GM12878 (cell line): ENCODE measurements around the gene GPR6. TPM values are rescaled to one million over a fixed set of nuclear protein-coding genes. Genes with fewer than 3 reads are reported as not detected.

ENCODE experiments used
- ATAC-seq: fragments of 200-7000 bp; cut with Tn5 transposase; 3 replicates; pipeline ENCODE4 v1.9.1; 2020; ENCODE audit warnings: mild to moderate bottlenecking, moderate library complexity
- BruUV-seq: library from RNA; stranded (reverse); fragments of 400-500 nt; replicated peaks from 2 replicates; lab custom pipeline; 2021; lab: Mats Ljungman, UMichigan
- CTCF ChIA-PET: fragments of 300-600 bp; sonication (Branson Sonifier 250); formaldehyde crosslinking; extraction: SDS; loops from one replicate; lab custom pipeline; 2021; ENCODE audit warnings: inconsistent platforms; lab: Yijun Ruan, JAX
- POLR2A ChIA-PET: fragments of 350-600 bp; formaldehyde crosslinking; extraction: SDS; loops from one replicate; lab custom pipeline; 2021; ENCODE audit warnings: inconsistent platforms; lab: Charles Lee
- RAD21 ChIA-PET: fragments of 300-600 bp; sonication (Branson Sonifier 250); formaldehyde crosslinking; loops from one replicate; lab custom pipeline; 2023; ENCODE audit warnings: antibody characterized with exemption; ENCODE audit not compliant: unreplicated experiment; lab: Charles Lee
- SMC1A ChIA-PET: fragments of 300-600 bp; sonication (Branson Sonifier 250); formaldehyde crosslinking; loops from one replicate; lab custom pipeline; 2023; ENCODE audit not compliant: unreplicated experiment, uncharacterized antibody; lab: Charles Lee
- DNase-seq: peaks from one replicate; pipeline ENCODE4 v3.0.0-alpha.2; 2011; ENCODE audit warnings: low read depth, low spot score
- FAIRE-seq: peaks from 3 replicates; lab custom pipeline; 2011; peaks lifted over from hg19 to GRCh38; lab: Jason Lieb, UNC
- H2AFZ ChIP-seq: 2 replicates; pipeline ENCODE4 v1.6.0; 2011; ENCODE audit warnings: low read depth, low read length, control low read depth; ENCODE audit not compliant: control insufficient read depth
- H3K27ac ChIP-seq: 2 replicates; pipeline ENCODE4 v1.5.1; 2011; ENCODE audit warnings: control low read depth; ENCODE audit not compliant: control insufficient read depth, insufficient read depth
- H3K27me3 ChIP-seq, 2 experiments: replicated peaks in 1 of 2; 2 replicates each; pipeline versions ENCODE4 v1.6.0 to v1.6.1; 2011; ENCODE audit warnings: low read length in 1 of 2; ENCODE audit not compliant: control insufficient read depth in 2 of 2, insufficient read depth in 2 of 2
- H3K36me3 ChIP-seq, 2 experiments: 2 replicates each; pipeline ENCODE4 v1.5.1; 2011; ENCODE audit warnings: low read length in 1 of 2; ENCODE audit not compliant: control insufficient read depth in 2 of 2, insufficient read depth in 2 of 2
- H3K4me1 ChIP-seq: 2 replicates; pipeline ENCODE4 v1.6.1; 2011; ENCODE audit warnings: mild to moderate bottlenecking, low read length, moderate library complexity, mixed read lengths; ENCODE audit not compliant: control insufficient read depth, insufficient read depth
- H3K4me2 ChIP-seq: 2 replicates; pipeline ENCODE4 v1.6.0; 2011; ENCODE audit warnings: control low read depth; ENCODE audit not compliant: control insufficient read depth, insufficient read depth
- H3K4me3 ChIP-seq: fragments of 200-600 bp; sonication (generic); 2 replicates; pipeline ENCODE4 v1.5.1; 2016
- H3K79me2 ChIP-seq: 2 replicates; pipeline ENCODE4 v1.6.0; 2011; ENCODE audit warnings: low read length; ENCODE audit not compliant: control insufficient read depth, insufficient read depth
- H3K9ac ChIP-seq: 2 replicates; pipeline ENCODE4 v1.8.0; 2011; ENCODE audit warnings: low read length, control low read depth, mixed read lengths; ENCODE audit not compliant: control insufficient read depth, insufficient read depth
- H3K9me3 ChIP-seq: replicated peaks from 3 replicates; pipeline ENCODE4 v1.5.1; 2011; ENCODE audit warnings: mild to moderate bottlenecking, low read length; ENCODE audit not compliant: control insufficient read depth, insufficient read depth
- H4K20me1 ChIP-seq: 2 replicates; pipeline ENCODE4 v1.6.0; 2011; ENCODE audit not compliant: control insufficient read depth, insufficient read depth
- CBFB ChIP-seq: IDR thresholded peaks from 2 replicates; pipeline ENCODE4 v1.6.1; 2016; ENCODE audit warnings: antibody characterized with exemption, low read depth
- CEBPB ChIP-seq, 2 experiments: fragments of 150-350 bp in 1 of 2; IDR thresholded peaks; 2 replicates each; pipeline ENCODE4 v1.6.1; 2012 to 2014; ENCODE audit warnings: low read depth in 2 of 2, low read length in 2 of 2, borderline replicate concordance in 1 of 2, inconsistent platforms in 1 of 2
- MEF2A ChIP-seq: IDR thresholded peaks from 2 replicates; pipeline ENCODE4 v1.6.1; 2011; ENCODE audit warnings: low read depth, mild to moderate bottlenecking, low read length, moderate library complexity; ENCODE audit not compliant: insufficient read depth
- MXI1 ChIP-seq: fragments of 150-350 bp; IDR thresholded peaks from 2 replicates; pipeline ENCODE4 v1.6.1; 2011; ENCODE audit warnings: low read depth, mild to moderate bottlenecking, inconsistent platforms, low read length, improper control_type of control experiment
- MYB ChIP-seq: fragments of 150-350 bp; IDR thresholded peaks from 2 replicates; pipeline ENCODE4 v1.6.1; 2014; ENCODE audit warnings: mild to moderate bottlenecking, low read depth, low read length, borderline replicate concordance
- NR2F1 ChIP-seq: fragments of 450-650 bp; conservative IDR thresholded peaks from 2 replicates; pipeline ENCODE4 v1.6.1; 2017; ENCODE audit warnings: mild to moderate bottlenecking
- NRF1 ChIP-seq: conservative IDR thresholded peaks from 2 replicates; pipeline ENCODE4 v1.6.1; 2011; ENCODE audit warnings: mild to moderate bottlenecking, low read depth, low read length, improper control_type of control experiment
- POLR2A ChIP-seq: IDR thresholded peaks from 2 replicates; pipeline ENCODE4 v1.6.1; 2011; ENCODE audit warnings: low read depth, mild to moderate bottlenecking, low read length
- RELA ChIP-seq: fragments of 450-650 bp; IDR thresholded peaks from 2 replicates; pipeline ENCODE4 v1.8.0; 2014; ENCODE audit warnings: borderline replicate concordance; ENCODE audit not compliant: partially characterized antibody
- SREBF1 ChIP-seq: IDR thresholded peaks from 2 replicates; pipeline ENCODE4 v1.6.1; 2012; ENCODE audit warnings: mild to moderate bottlenecking, low read length
- WRNIP1 ChIP-seq: IDR thresholded peaks from 2 replicates; pipeline ENCODE4 v1.6.1; 2011; ENCODE audit warnings: low read depth, low read length, improper control_type of control experiment, borderline replicate concordance
- WGBS: methylation state at CpG from one replicate; pipeline ENCODE4 v1.1.6; 2016; ENCODE audit warnings: low lambda C conversion rate; ENCODE audit not compliant: insufficient replicate concordance, insufficient coverage; ENCODE audit errors: missing lambda C conversion rate; 5-methylcytosine and 5-hydroxymethylcytosine counted together
- in situ Hi-C: fragments of 300-500 bp; cut with MboI; formaldehyde crosslinking; loops from 9 replicates; pipeline ENCODE4 v1.14.3; 2018; ENCODE audit warnings: mixed read lengths
- intact Hi-C: fragments of 100-400 bp; cut with micrococcal nuclease; formaldehyde crosslinking; loops from one replicate; pipeline ENCODE4 v1.14.2; 2022; ENCODE audit not compliant: unreplicated experiment
- polyA plus RNA-seq, 11 experiments: library from polyadenylated mRNA; depleted of rRNA in 4 of 11; unstranded in 6 of 11; stranded (reverse) in 5 of 11; fragments of >200 nt; fragmentation: Nextera tagmentation in 4 of 11; fragmentation: Illumina TruSeq in 1 of 11; extraction: Ambion mirVana in 4 of 11; extraction: Trizol in 1 of 11; gene quantifications; 1 replicate in 1 of 11; 2 replicates in 10 of 11; pipeline versions ENCODE4 v1.2.1 to v1.2.3, GENCODE V29; 2011 to 2016; ENCODE audit warnings: inconsistent platforms in 2 of 11, missing spikeins in 2 of 11, low read depth in 1 of 11
- total RNA-seq, 4 experiments: library from RNA; depleted of rRNA in 3 of 4; stranded (reverse); fragments of >200 nt in 3 of 4; fragmentation: Illumina TruSeq in 1 of 4; extraction: Trizol in 1 of 4; gene quantifications; 2 replicates each; pipeline versions ENCODE4 v1.2.1 to v1.2.3, GENCODE V29; 2013 to 2021

Gene GPR6
- total and polyA plus RNA-seq, 10 of the 15 experiments (the other 5 are each of a cell fraction or from before 2014, with no cell fraction given): not detected

DNA sequence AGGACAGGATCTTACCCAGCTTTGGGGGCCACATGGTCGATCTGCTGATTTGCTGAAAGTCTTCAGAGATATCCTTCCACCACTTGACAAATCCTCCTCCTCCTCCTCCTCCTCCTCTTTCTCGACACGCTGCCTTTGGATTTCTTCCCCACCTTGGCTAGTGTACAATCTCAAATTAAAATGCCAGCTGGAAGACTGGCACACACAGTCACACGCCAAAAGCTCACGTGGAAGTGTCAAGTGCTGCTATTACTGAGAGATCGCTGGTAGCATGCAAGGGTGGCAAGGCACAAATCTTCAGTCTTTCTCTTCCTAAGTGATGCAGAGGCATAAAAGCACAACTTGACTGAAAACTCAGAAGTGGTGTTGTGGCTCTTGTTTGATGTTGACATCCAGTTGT is 35.3 kb downstream of the GPR6 start:
- H3K4me3 ChIP-seq: no peak overlapping the region
- no peak overlapping the region for H3K4me2 ChIP-seq
- no TSS peak for BruUV-seq
- no peak overlapping the region for H3K9ac ChIP-seq
- POLR2A ChIA-PET: no interaction called here
- RAD21 ChIA-PET: no interaction called here
- TF ChIP-seq MEF2A: no peak
- no peak for TF ChIP-seq NR2F1
- TF ChIP-seq MXI1: no peak
- no peak for TF ChIP-seq MYB
- TF ChIP-seq RELA: no peak
- TF ChIP-seq CEBPB (IDR thresholded peaks at IDR 0.05; ENCODE audit: borderline replicate concordance in 1 of 2, low read depth in 2 of 2, low read length in 2 of 2): no peak
- TF ChIP-seq NRF1: no peak
- TF ChIP-seq WRNIP1: no peak
- no peak for TF ChIP-seq POLR2A
- no peak for TF ChIP-seq SREBF1
- TF ChIP-seq CBFB: no peak
- ATAC-seq (no peak), DNase-seq (no peak), FAIRE-seq (no peak)
- no peak overlapping the region for H3K27ac ChIP-seq
- in situ Hi-C loops: no loop called here
- 35% methylated on average over 6 of the region's 6 CpGs for WGBS
- H3K27me3 ChIP-seq: no peaks in the 10 kb centered on the region; a peak in 1 of 4 replicates
- no peaks in the 10 kb centered on the region for H3K79me2 ChIP-seq
- no peaks in the 10 kb centered on the region for H3K36me3 ChIP-seq
- CTCF ChIA-PET: no interaction called here
- no peak overlapping the region for H2AFZ ChIP-seq
- no peaks in the 10 kb centered on the region for H3K9me3 ChIP-seq
- H4K20me1 ChIP-seq: no peaks in the 10 kb centered on the region
- intact Hi-C loops: no loop called here
- SMC1A ChIA-PET: no interaction called here
- H3K4me1 ChIP-seq: no peaks in the 10 kb centered on the region
